ENCODE data around the gene ATP6V1C2. TPM values are rescaled to one million over a fixed set of nuclear protein-coding genes. Genes with fewer than 3 reads are reported as not detected.

ATP6V1C2 gene
- total and polyA plus RNA-seq, 2 of the 4 experiments (the other 2 are of a cell fraction): not detected

- Histone ChIP-seq H3K4me1 (ENCODE audit: control insufficient read depth, insufficient read depth, low read length) (no peaks in the 10 kb centered on the region), H3K9me3 (ENCODE audit: control insufficient read depth, insufficient read depth, low read length) (no peaks in the 10 kb centered on the region), H3K79me1 (ENCODE audit: low read depth in 1 of 2, low read length in 2 of 2) (no peaks in the 10 kb centered on the region), H3K9ac (ENCODE audit: low read depth, low read length) (no peak overlapping the region), H2BK15ac (ENCODE audit: low read depth, low read length) (no peak overlapping the region), H3K36me3 (ENCODE audit: control insufficient read depth, insufficient read depth, low read length) (no peaks in the 10 kb centered on the region), H2AK9ac (replicated peaks; ENCODE audit: low read depth, low read length, poor library complexity) (no peak overlapping the region), H3K27me3 (ENCODE audit: control insufficient read depth, insufficient read depth, low read length) (peaks cover 28% of the 10 kb centered on the region; the same call in 1 of the 2 replicates), H3K9me1 (ENCODE audit: insufficient read depth, low read length) (no peaks in the 10 kb centered on the region), H3K4ac (ENCODE audit: low read depth, low read length) (no peak overlapping the region), H2AFZ (replicated peaks; ENCODE audit: low read length, poor library complexity) (no peak overlapping the region), H4K5ac (ENCODE audit: low read depth, low read length) (no peak overlapping the region), H3K18ac (ENCODE audit: low read depth, low read length) (no peak overlapping the region), H4K91ac (ENCODE audit: insufficient read depth, low read depth, low read length) (no peak overlapping the region), H3K4me3 (ENCODE audit: insufficient read depth, low read depth, low read length) (no peak overlapping the region), H3K23ac (ENCODE audit: low read depth, low read length) (no peak overlapping the region), H4K20me1 (ENCODE audit: insufficient read depth, low read length) (no peaks in the 10 kb centered on the region), H3K56ac (ENCODE audit: extremely low read depth, insufficient read depth, low read length) (no peak overlapping the region), H2BK5ac (ENCODE audit: low read depth, low read length, poor library complexity, severe bottlenecking) (no peak overlapping the region), H3K14ac (replicated peaks; ENCODE audit: low read depth, low read length) (no peak overlapping the region), H3K4me2 (ENCODE audit: low read depth, low read length) (no peak overlapping the region), H4K8ac (ENCODE audit: low read depth in 2 of 2, low read length in 2 of 2) (no peak overlapping the region), H2AK5ac (ENCODE audit: low read depth, low read length) (no peak overlapping the region), H2BK20ac (ENCODE audit: low read depth, low read length) (no peak overlapping the region), H2BK120ac (ENCODE audit: low read depth, low read length) (no peak overlapping the region), H3K27ac (ENCODE audit: insufficient read depth, low read length) (no peak overlapping the region)
- in situ Hi-C loops (cut with MboI; ENCODE audit: low sequenced_read_pairs): no loop called here
- BruUV-seq (replicated peaks): no TSS peak
- dilution Hi-C loops (cut with HindIII; ENCODE audit: low sequenced_read_pairs, unreplicated experiment): no loop called here
- POLR2A ChIA-PET (ENCODE audit: unreplicated experiment): no interaction called here
- no peak for ATAC-seq (ENCODE audit: low read depth)
- 100% methylated on average over 1 of the region's 9 CpGs; no CpG with 5 or more reads in 1 of the 2 experiments for WGBS, 2 experiments (ENCODE audit: extremely low coverage in 2 of 2, insufficient read length in 1 of 2)
- TF ChIP-seq MXI1 (IDR thresholded peaks at IDR 0.05; ENCODE audit: borderline replicate concordance, low read depth, low read length) (no peak), RCOR1 (IDR thresholded peaks at IDR 0.05; ENCODE audit: insufficient replicate concordance, low read length) (no peak)
- no peak for DNase-seq
- intact Hi-C loops (cut with micrococcal nuclease): no loop called here
- CTCF ChIA-PET: interaction anchor here (0.6 kb wide), 1 partner anchor 146 kb away, joined by 4 read pairs; no protein-coding TSS in a partner anchor
Observed at GRCh38 chr2:10761591-10761990, 40.2 kb downstream of the ATP6V1C2 start.
